BJ (cell line): ENCODE results near the gene OXTR. TPM values are rescaled to one million over a fixed set of nuclear protein-coding genes. Genes with fewer than 3 reads are reported as not detected.

Source experiments
- CTCF ChIA-PET: fragments of 350-600 bp; formaldehyde crosslinking; extraction: SDS; loops from one replicate; lab custom pipeline; 2021; ENCODE audit warnings: antibody characterized with exemption, inconsistent platforms; lab: Yijun Ruan, JAX
- POLR2A ChIA-PET: fragments of 300-600 bp; sonication (Branson Sonifier 250); formaldehyde crosslinking; extraction: SDS; loops from one replicate; lab custom pipeline; 2021; ENCODE audit warnings: antibody characterized with exemption; lab: Charles Lee
- DNase-seq: peaks from one replicate; pipeline ENCODE4 v3.0.0-alpha.2; 2011; ENCODE audit warnings: low read depth
- H3K27me3 ChIP-seq: 2 replicates; pipeline ENCODE4 v1.6.0; 2011; ENCODE audit warnings: low read length; ENCODE audit not compliant: control insufficient read depth, insufficient read depth
- H3K36me3 ChIP-seq: 2 replicates; pipeline ENCODE4 v1.5.1; 2011; ENCODE audit warnings: low read length; ENCODE audit not compliant: control insufficient read depth, insufficient read depth
- H3K4me3 ChIP-seq: 2 replicates; pipeline ENCODE4 v1.5.1; 2011; ENCODE audit warnings: low read depth, mild to moderate bottlenecking, control low read depth, low read length
- polyA minus RNA-seq: library from RNA; depleted of rRNA, polyadenylated mRNA; stranded (reverse); fragments of >200 nt; gene quantifications from 2 replicates; pipeline ENCODE4 v1.2.3, GENCODE V29; 2011; rRNA and poly(A)+ RNA removed
- polyA plus RNA-seq: library from polyadenylated mRNA; depleted of rRNA; stranded (reverse); fragments of >200 nt; gene quantifications from 2 replicates; pipeline ENCODE4 v1.2.3, GENCODE V29; 2011; rRNA removed
- TF ChIP-seq, protein P1 (sequence below): IDR thresholded peaks from 2 replicates; pipeline ENCODE4 v1.5.1; 2011; ENCODE audit warnings: low read depth, mild to moderate bottlenecking, control low read depth, inconsistent platforms, low read length, moderate library complexity; ENCODE audit not compliant: insufficient read depth

OXTR gene
- polyA plus RNA-seq (168 and 195 TPM in 2 replicates), polyA minus RNA-seq (223 and 231 TPM in 2 replicates)

GRCh38 chr3:8769088-8769822 is at the start of gene OXTR:
TSS of gene OXTR (minus strand) at chr3:8769613. CDS start at chr3:8768187, 1,426 bp downstream.
- POLR2A ChIA-PET, result interaction anchor here (0.6 to 1.1 kb wide), 7 partner anchors 9 to 268 kb away, joined by 3 to 9 read pairs (median 4); no protein-coding TSS in a partner anchor
- H3K36me3 ChIP-seq, result peaks cover 18% of the 10 kb centered on the region
- CTCF ChIA-PET, result interaction anchor here (0.6 to 3.6 kb wide), 65 partner anchors 9 to 534 kb away, joined by 3 to 89 read pairs (median 4); partner anchors contain the start of gene RAD18

GRCh38 chr3:8817486-8817885 is 48.1 kb upstream of the OXTR start:
- H3K36me3 ChIP-seq, result no peaks in the 10 kb centered on the region
- CTCF ChIA-PET, result interaction anchor here (1.4 kb wide), 1 partner anchor 9 kb away, joined by 6 read pairs; no protein-coding TSS in a partner anchor
- no peak for DNase-seq
- H3K4me3 ChIP-seq, result no peak overlapping the region
- no peaks in the 10 kb centered on the region for H3K27me3 ChIP-seq
- TF ChIP-seq, protein P1, sequence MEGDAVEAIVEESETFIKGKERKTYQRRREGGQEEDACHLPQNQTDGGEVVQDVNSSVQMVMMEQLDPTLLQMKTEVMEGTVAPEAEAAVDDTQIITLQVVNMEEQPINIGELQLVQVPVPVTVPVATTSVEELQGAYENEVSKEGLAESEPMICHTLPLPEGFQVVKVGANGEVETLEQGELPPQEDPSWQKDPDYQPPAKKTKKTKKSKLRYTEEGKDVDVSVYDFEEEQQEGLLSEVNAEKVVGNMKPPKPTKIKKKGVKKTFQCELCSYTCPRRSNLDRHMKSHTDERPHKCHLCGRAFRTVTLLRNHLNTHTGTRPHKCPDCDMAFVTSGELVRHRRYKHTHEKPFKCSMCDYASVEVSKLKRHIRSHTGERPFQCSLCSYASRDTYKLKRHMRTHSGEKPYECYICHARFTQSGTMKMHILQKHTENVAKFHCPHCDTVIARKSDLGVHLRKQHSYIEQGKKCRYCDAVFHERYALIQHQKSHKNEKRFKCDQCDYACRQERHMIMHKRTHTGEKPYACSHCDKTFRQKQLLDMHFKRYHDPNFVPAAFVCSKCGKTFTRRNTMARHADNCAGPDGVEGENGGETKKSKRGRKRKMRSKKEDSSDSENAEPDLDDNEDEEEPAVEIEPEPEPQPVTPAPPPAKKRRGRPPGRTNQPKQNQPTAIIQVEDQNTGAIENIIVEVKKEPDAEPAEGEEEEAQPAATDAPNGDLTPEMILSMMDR, result no peak
- POLR2A ChIA-PET, result interaction anchor here (0.6 kb wide), 1 partner anchor 70 kb away, joined by 4 read pairs; no protein-coding TSS in a partner anchor

More at GRCh38 chr3:8769088-8769822, at the start of gene OXTR:
- no peaks in the 10 kb centered on the region for H3K27me3 ChIP-seq
- peak within 1 kb of the TSS; percentile 73 for H3K4me3 ChIP-seq
- peak; percentile 68 for DNase-seq
- TF ChIP-seq, protein P1, result peak; percentile 97

GRCh38 chr3:8816106-8816505 is 46.7 kb upstream of the OXTR start:
- TF ChIP-seq, protein P1, result no peak
- POLR2A ChIA-PET, result no interaction called here
- DNase-seq, result no peak

DNA sequence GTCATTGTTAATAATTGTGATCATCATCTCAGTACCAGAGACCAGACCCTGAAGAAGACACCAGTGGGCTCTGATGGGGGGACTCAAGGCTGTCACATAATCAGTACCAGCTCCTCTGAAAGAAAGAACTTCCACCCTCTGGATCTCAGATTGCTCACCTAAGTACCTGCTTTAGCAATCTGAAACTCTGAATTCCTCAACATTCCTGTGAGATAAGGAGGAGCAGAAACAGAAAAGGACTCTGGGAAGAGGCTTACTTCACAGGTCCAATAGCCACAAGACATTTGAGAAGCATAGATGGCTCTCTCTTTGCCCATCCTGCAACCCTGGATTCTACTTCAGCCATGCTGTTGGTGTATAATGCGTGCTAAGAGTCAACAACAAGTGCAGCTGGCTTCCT is 44.0 kb upstream of the OXTR start:
- TF ChIP-seq, protein P1, result no peak
- Histone ChIP-seq H3K36me3 (no peaks in the 10 kb centered on the region), H3K27me3 (no peaks in the 10 kb centered on the region), H3K4me3 (no peak overlapping the region)
- POLR2A ChIA-PET, result no interaction called here
- CTCF ChIA-PET, result interaction anchor here (1.1 to 1.6 kb wide), 3 partner anchors 12 to 18 kb away, joined by 3 to 4 read pairs (median 3); no protein-coding TSS in a partner anchor
- DNase-seq, result no peak

More at GRCh38 chr3:8816106-8816505, 46.7 kb upstream of the OXTR start:
- no peaks in the 10 kb centered on the region for H3K27me3 ChIP-seq
- H3K4me3 ChIP-seq, result no peak overlapping the region
- H3K36me3 ChIP-seq, result no peaks in the 10 kb centered on the region
- CTCF ChIA-PET, result interaction anchor here (1.4 kb wide), 1 partner anchor 8 kb away, joined by 6 read pairs; no protein-coding TSS in a partner anchor

DNA sequence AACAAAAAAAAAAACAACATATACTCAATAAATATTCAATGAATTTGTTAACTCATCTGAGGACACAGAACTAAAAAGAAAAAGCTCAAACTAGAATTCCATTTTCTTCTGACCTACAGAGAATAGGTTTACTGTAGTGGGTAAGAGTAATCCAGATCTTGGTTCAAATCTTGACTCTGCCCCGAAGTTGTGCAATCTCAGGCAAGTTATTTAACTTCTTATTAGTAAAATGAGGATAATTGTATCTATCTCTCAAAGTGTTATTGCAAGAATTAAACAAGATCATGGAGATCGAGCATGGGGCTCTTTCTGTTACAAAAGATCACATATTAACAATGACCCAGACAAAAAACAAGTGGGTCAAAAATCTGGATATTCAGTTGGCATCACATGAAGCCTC is 41.1 kb upstream of the OXTR start:
- CTCF ChIA-PET, result no interaction called here
- no peaks in the 10 kb centered on the region for H3K36me3 ChIP-seq
- no peaks in the 10 kb centered on the region for H3K27me3 ChIP-seq
- H3K4me3 ChIP-seq, result no peak overlapping the region
- no peak for DNase-seq
- POLR2A ChIA-PET, result no interaction called here
- TF ChIP-seq, protein P1, result no peak
